Occipital lobe (tissue), 2 donors: ENCODE data around the gene HAS3. TPM values are rescaled to one million over a fixed set of nuclear protein-coding genes. Genes with fewer than 3 reads are reported as not detected.

Source experiments
- DNase-seq: peaks from one replicate; lab custom pipeline; 2025; lab: John Stamatoyannopoulos, UW
- total RNA-seq: library from RNA; depleted of rRNA; stranded (reverse); fragments of >200 nt; gene quantifications from one replicate; pipeline ENCODE4 v1.2.3, GENCODE V29; 2014

The HAS3 gene
- total RNA-seq, 1 donor from 2014 or later, result 6.6 TPM

- DNase-seq, result no peak
Measured at GRCh38 chr16:69089091-69089910, 16.2 kb upstream of the HAS3 start.

GRCh38 chr16:69093974-69094373 lies 11.5 kb upstream of the HAS3 start:
- no peak for DNase-seq

GRCh38 chr16:69094501-69094900 lies 11.0 kb upstream of the HAS3 start:
- DNase-seq, result no peak

GRCh38 chr16:69095193-69095592 lies 10.3 kb upstream of the HAS3 start:
- DNase-seq, result no peak

- DNase-seq, result no peak
Measured at GRCh38 chr16:69100071-69100691, 5.3 kb upstream of the HAS3 start.

GRCh38 chr16:69106491-69107315 lies 1.2 kb downstream of the HAS3 start:
- DNase-seq, result no peak

- DNase-seq, result no peak
Measured at GRCh38 chr16:69107316-69107962, 2.0 kb downstream of the HAS3 start.

- DNase-seq, result no peak
Measured at GRCh38 chr16:69108064-69108904, 2.8 kb downstream of the HAS3 start.

GRCh38 chr16:69108905-69109252 lies 3.4 kb downstream of the HAS3 start:
- no peak for DNase-seq

- no peak for DNase-seq
Measured at GRCh38 chr16:69109486-69110270, 4.2 kb downstream of the HAS3 start.

- DNase-seq, result no peak
Measured at GRCh38 chr16:69110406-69110805, 5.0 kb downstream of the HAS3 start.

GRCh38 chr16:69111216-69111875 lies 5.9 kb downstream of the HAS3 start:
- DNase-seq, result no peak

- DNase-seq, result no peak
Measured at GRCh38 chr16:69111876-69112230, 6.4 kb downstream of the HAS3 start.

GRCh38 chr16:69112285-69113129 lies 7.1 kb downstream of the HAS3 start:
- DNase-seq, result no peak

GRCh38 chr16:69113216-69113615 lies 7.8 kb downstream of the HAS3 start:
- DNase-seq, result no peak

- no peak for DNase-seq
Measured at GRCh38 chr16:69114346-69114975, 9.0 kb downstream of the HAS3 start.

- no peak for DNase-seq
Measured at GRCh38 chr16:69114976-69115355, 9.5 kb downstream of the HAS3 start.

GRCh38 chr16:69115361-69115760 lies 9.9 kb downstream of the HAS3 start:
- DNase-seq, result no peak
